ENCODE results near the gene CAND2. TPM values are rescaled to one million over a fixed set of nuclear protein-coding genes. Genes with fewer than 3 reads are reported as not detected.

Gene CAND2
- total RNA-seq, 4 donors from 2014 or later: 14.3 to 24.5 (median 18.7) TPM

GRCh38 chr3:12868039-12869034 is 71.9 kb downstream of the CAND2 start:
- H3K9me3 ChIP-seq: peaks cover 0 to 8% (median 0%) of the 10 kb centered on the region in 4 donors
- DNase-seq (ENCODE audit: low spot score in 2 of 2): peak; percentile 64 to 82
- H3K36me3 ChIP-seq: no peaks in the 10 kb centered on the region
- WGBS, 2 donors: 27 to 29% methylated on average over 35 to 44 of the region's 45 CpGs
- TF ChIP-seq POLR2A (IDR thresholded peaks at IDR 0.05) (no peak), EP300 (IDR thresholded peaks at IDR 0.05) (peak in 1 of 2 donors; percentile 56), CTCF (IDR thresholded peaks at IDR 0.05) (peak; percentile 83 to 96 (median 92))
- peaks cover 2 to 17% (median 10%) of the 10 kb centered on the region in 4 donors for H3K4me1 ChIP-seq
- H3K27me3 ChIP-seq: no peaks in the 10 kb centered on the region
- H3K27ac ChIP-seq: peak overlapping the region in 2 of 4 donors; percentile 9 to 59
- H3K4me3 ChIP-seq: peak overlapping the region in 3 of 4 donors; percentile 9 to 42 (median 26)

- Histone ChIP-seq H3K9me3 (peaks cover 0 to 8% (median 0%) of the 10 kb centered on the region in 4 donors), H3K27me3 (no peaks in the 10 kb centered on the region), H3K4me3 (peak overlapping the region in 3 of 4 donors; percentile 9 to 42 (median 26)), H3K36me3 (no peaks in the 10 kb centered on the region), H3K4me1 (peaks cover 2 to 17% (median 10%) of the 10 kb centered on the region in 4 donors), H3K27ac (no peak overlapping the region)
- DNase-seq (ENCODE audit: low spot score in 2 of 2): peak in 1 of 2 donors; percentile 46
- WGBS, 2 donors: 20 to 29% methylated on average over 7 to 16 of the region's 28 CpGs
- TF ChIP-seq EP300 (IDR thresholded peaks at IDR 0.05) (no peak), POLR2A (IDR thresholded peaks at IDR 0.05) (no peak), CTCF (IDR thresholded peaks at IDR 0.05) (no peak)
These were observed 72.6 kb downstream of the CAND2 start for GRCh38 chr3:12869035-12869621.

- H3K27me3 ChIP-seq: peaks cover 0 to 3% of the 10 kb centered on the region in 2 donors
- H3K9me3 ChIP-seq: no peaks in the 10 kb centered on the region
- peak in 1 of 2 donors; percentile 26 for DNase-seq (ENCODE audit: low spot score in 2 of 2)
- H3K4me3 ChIP-seq: no peak overlapping the region
- TF ChIP-seq POLR2A (IDR thresholded peaks at IDR 0.05): no peak
- no peak for TF ChIP-seq CTCF (IDR thresholded peaks at IDR 0.05)
- TF ChIP-seq EP300 (IDR thresholded peaks at IDR 0.05): no peak
- WGBS, 2 donors: 59 to 62% methylated on average over 9 of the region's 9 CpGs
- H3K36me3 ChIP-seq: no peaks in the 10 kb centered on the region
- peak overlapping the region in 1 of 4 donors; percentile 17 for H3K27ac ChIP-seq
- H3K4me1 ChIP-seq: peaks cover 2 to 22% (median 13%) of the 10 kb centered on the region in 4 donors
These were observed 74.5 kb downstream of the CAND2 start for GRCh38 chr3:12870942-12871341.

GRCh38 chr3:12871404-12871983 is 75.0 kb downstream of the CAND2 start:
- WGBS, 2 donors: 80 to 84% methylated on average over 12 of the region's 12 CpGs
- no peaks in the 10 kb centered on the region for H3K36me3 ChIP-seq
- H3K9me3 ChIP-seq: no peaks in the 10 kb centered on the region
- H3K27ac ChIP-seq: no peak overlapping the region
- no peak for DNase-seq (ENCODE audit: low spot score in 2 of 2)
- peaks cover 0 to 8% of the 10 kb centered on the region in 2 donors for H3K27me3 ChIP-seq
- H3K4me3 ChIP-seq: no peak overlapping the region
- no peak for TF ChIP-seq CTCF (IDR thresholded peaks at IDR 0.05)
- TF ChIP-seq POLR2A (IDR thresholded peaks at IDR 0.05): no peak
- TF ChIP-seq EP300 (IDR thresholded peaks at IDR 0.05): no peak
- peaks cover 2 to 28% (median 18%) of the 10 kb centered on the region in 4 donors for H3K4me1 ChIP-seq

Data from tibial nerve (tissue), 4 donors.